Activated effector memory CD4-positive, alpha-beta T cell treated with anti-CD3 and anti-CD28 coated beads, Interleukin-2, amount 50 U/mL, for 16 hours (primary cell): ENCODE measurements around the gene NDUFB1.

ENCODE experiments used
- DNase-seq: peaks from one replicate; pipeline ENCODE4 v3.0.0-alpha.2; 2020

NDUFB1 gene

DNA sequence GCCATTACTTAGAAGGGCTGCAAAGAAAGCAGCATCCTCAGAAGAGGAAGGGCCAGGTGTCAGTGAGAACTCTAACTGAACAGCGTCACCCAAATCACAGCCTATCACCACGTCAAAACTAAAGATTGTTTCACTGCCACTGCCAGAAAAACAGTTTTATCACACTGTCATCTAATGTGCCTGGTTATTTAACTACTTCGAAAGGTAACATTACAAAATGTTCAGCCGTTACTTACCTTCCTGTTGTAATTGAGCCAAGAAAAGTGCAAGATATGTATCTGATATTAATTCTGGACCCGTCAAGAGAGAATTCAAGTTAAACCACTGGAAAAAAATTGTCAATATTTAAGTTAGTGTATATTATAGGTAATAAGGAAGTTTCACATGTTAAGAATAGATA, 33.0 kb downstream of the NDUFB1 start:
- DNase-seq, result no peak

DNA sequence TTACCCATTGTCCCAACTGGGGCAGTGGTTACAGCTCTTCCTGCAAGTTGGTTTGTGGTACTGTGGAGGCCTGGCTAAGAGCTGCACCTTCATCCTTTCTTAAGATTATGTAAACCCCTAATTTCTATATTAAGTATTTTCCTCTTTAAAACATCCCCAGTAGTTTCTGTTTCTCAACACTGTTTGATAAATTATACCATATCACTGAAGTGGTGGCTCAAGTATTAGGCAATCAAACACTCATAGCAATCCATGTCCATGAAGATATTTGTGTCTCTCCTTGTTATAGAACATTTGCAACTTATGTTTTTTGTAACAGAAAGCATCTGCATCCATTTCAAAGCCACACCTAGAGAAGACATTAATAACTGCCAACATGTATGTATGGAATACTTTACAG, 47.0 kb downstream of the NDUFB1 start:
- no peak for DNase-seq
